K562 (cell line): Measurements from ENCODE around the gene STT3A. TPM values are rescaled to one million over a fixed set of nuclear protein-coding genes. Genes with fewer than 3 reads are reported as not detected.
A peak's percentile ranks its signal among the peaks of the same experiment; 100 is the strongest.

Source experiments
- CREBBP ChIP-seq: IDR thresholded peaks from one replicate; pipeline ENCODE4 v1.6.1; 2012; ENCODE audit warnings: low read depth, mild to moderate bottlenecking, control low read depth, inconsistent platforms, low read length
- GATA2 ChIP-seq: sonication (generic); formaldehyde crosslinking; IDR thresholded peaks from 2 replicates; pipeline ENCODE4 v1.4.0; 2020; ENCODE audit warnings: mild to moderate bottlenecking, missing genetic modification reagents
- HDAC1 ChIP-seq, 2 experiments: fragments of 450-650 bp; IDR thresholded peaks; 2 replicates each; pipeline ENCODE4 v1.6.1; 2016 to 2017; ENCODE audit warnings: inconsistent platforms in 1 of 2, mild to moderate bottlenecking in 1 of 2, moderate library complexity in 1 of 2
- HMG20B ChIP-seq: fragments of 250-450 bp; sonication (Bioruptor Pico); IDR thresholded peaks from 2 replicates; pipeline ENCODE4 v1.5.0; 2021; ENCODE audit warnings: mild to moderate bottlenecking
- HMGN3 ChIP-seq: IDR thresholded peaks from 2 replicates; pipeline ENCODE4 v1.6.1; 2011; ENCODE audit warnings: borderline replicate concordance, low read depth, mild to moderate bottlenecking, mixed read lengths, low read length; ENCODE audit not compliant: insufficient read length; ENCODE audit errors: extremely low read depth
- IRF2 ChIP-seq: sonication (generic); formaldehyde crosslinking; IDR thresholded peaks from 2 replicates; pipeline ENCODE4 v1.8.1; 2022; ENCODE audit warnings: mild to moderate bottlenecking, missing genetic modification reagents
- MBD2 ChIP-seq: sonication (generic); IDR thresholded peaks from 2 replicates; pipeline ENCODE4 v1.6.1; 2016; ENCODE audit warnings: low read depth, borderline replicate concordance
- SUPT5H ChIP-seq: fragments of 450-650 bp; IDR thresholded peaks from 2 replicates; pipeline ENCODE4 v1.6.1; 2016
- TCF7 ChIP-seq: sonication (generic); IDR thresholded peaks from 2 replicates; pipeline ENCODE4 v1.6.1; 2016; ENCODE audit warnings: antibody characterized with exemption, borderline replicate concordance
- U2AF1 ChIP-seq: fragments of 200-400 bp; formaldehyde crosslinking; optimal IDR thresholded peaks from 2 replicates; pipeline ENCODE3; 2017; ENCODE audit warnings: mild to moderate bottlenecking, low read depth, low read length, moderate library complexity
- ZEB2 ChIP-seq: fragments of 450-650 bp; IDR thresholded peaks from 2 replicates; pipeline ENCODE4 v1.6.1; 2016
- ZNF274 ChIP-seq: IDR thresholded peaks from 2 replicates; pipeline ENCODE4 v1.6.1; 2011; ENCODE audit warnings: low read depth, mild to moderate bottlenecking, low read length, moderate library complexity, borderline replicate concordance
- ZNF311 ChIP-seq: fragments of 250-450 bp; sonication (Bioruptor Pico); IDR thresholded peaks from 2 replicates; pipeline ENCODE4 v1.4.0; 2020; ENCODE audit warnings: mild to moderate bottlenecking, moderate library complexity
- polyA plus RNA-seq, 8 experiments: library from polyadenylated mRNA; depleted of rRNA in 4 of 8; stranded (reverse) in 5 of 8; unstranded in 3 of 8; fragments of >200 nt; fragmentation: Nextera tagmentation in 2 of 8; fragmentation: Illumina TruSeq in 1 of 8; extraction: Ambion mirVana in 2 of 8; extraction: Trizol in 1 of 8; gene quantifications; 2 replicates each; pipeline versions ENCODE4 v1.2.1 to v1.2.3, GENCODE V29; 2011 to 2014; ENCODE audit warnings: inconsistent platforms in 1 of 8, missing spikeins in 1 of 8
- total RNA-seq, 7 experiments: library from RNA; depleted of rRNA in 6 of 7; stranded (reverse); fragments of >200 nt in 6 of 7; fragmentation: Illumina TruSeq in 2 of 7; extraction: Trizol in 2 of 7; gene quantifications; 2 replicates each; pipeline versions ENCODE4 v1.2.1 to v1.2.3, GENCODE V29; 2011 to 2021; ENCODE audit warnings: low replicate concordance in 1 of 7
- TF ChIP-seq, protein P1 (sequence below): sonication (generic); formaldehyde crosslinking; IDR thresholded peaks from 2 replicates; pipeline ENCODE4 v1.8.1; 2023; ENCODE audit warnings: mild to moderate bottlenecking, missing genetic modification reagents, moderate library complexity
- TF ChIP-seq, protein P2 (sequence below), 2 experiments: fragments of 450-650 bp; IDR thresholded peaks; 2 replicates each; pipeline ENCODE4 v1.6.1; 2018; ENCODE audit warnings: mild to moderate bottlenecking in 2 of 2, low read depth in 1 of 2; ENCODE audit not compliant: partially characterized antibody in 2 of 2
- TF ChIP-seq, protein P3 (sequence below): sonication (generic); formaldehyde crosslinking; IDR thresholded peaks from 2 replicates; pipeline ENCODE4 v1.9.0; 2022; ENCODE audit warnings: mild to moderate bottlenecking, missing genetic modification reagents
- TF ChIP-seq, protein P4 (sequence below): fragments of 450-650 bp; formaldehyde crosslinking; conservative IDR thresholded peaks from 2 replicates; pipeline ENCODE4 v1.4.0; 2022; ENCODE audit warnings: mild to moderate bottlenecking, missing genetic modification characterization

Gene STT3A
- total and polyA plus RNA-seq, 9 of the 15 experiments (the other 6 are each of a cell fraction or from before 2014, with no cell fraction given) = 70.7 to 330 (median 192) TPM

DNA sequence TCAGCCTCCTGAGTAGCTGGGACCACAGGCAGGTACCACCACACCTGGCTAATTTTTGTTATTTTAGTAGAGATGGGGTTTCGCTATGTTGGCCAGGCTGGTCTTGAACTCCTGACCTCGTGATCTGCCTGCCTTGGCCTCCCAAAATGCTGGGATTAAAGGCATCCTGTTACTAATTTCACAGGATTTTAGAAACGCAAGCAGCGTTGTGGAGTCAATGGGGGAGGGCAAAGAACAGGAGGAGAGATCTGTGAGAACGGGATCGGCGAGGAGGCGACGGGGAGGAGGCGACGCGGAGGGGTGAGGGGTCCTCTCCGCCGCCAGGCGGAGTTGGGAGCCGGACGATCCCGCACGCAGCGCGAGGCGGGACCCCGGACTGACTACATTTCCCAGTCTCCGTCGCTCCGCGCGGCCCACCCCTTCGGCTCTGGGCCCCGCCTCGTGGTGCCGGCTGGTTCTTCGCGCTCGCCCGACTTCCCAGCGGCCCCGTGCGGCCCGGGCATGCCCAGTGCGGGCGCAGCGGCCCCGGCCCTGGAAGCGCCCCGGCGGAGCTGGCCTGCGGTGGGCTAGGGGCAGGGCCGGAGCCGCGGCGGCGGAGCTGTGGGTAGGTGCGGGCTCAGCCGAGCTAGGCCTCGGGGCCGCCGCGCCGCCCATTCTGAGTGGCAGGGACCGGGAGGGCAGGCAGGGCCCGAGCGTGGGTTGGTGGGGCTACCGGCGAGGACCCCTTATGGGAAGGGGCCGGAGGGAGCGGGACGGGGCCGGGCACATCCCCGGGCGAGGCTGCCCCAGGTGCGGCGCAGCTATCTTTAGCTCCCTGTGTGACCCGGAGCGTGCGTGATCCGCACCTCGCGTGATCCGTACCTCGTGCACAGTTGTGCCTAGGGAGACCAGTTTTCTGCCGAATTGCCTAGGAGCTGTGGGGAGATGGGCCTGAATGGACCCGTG is 23.4 kb upstream of the STT3A start, which contains the start of gene EI24 (continued):
- TF ChIP-seq, protein P1, sequence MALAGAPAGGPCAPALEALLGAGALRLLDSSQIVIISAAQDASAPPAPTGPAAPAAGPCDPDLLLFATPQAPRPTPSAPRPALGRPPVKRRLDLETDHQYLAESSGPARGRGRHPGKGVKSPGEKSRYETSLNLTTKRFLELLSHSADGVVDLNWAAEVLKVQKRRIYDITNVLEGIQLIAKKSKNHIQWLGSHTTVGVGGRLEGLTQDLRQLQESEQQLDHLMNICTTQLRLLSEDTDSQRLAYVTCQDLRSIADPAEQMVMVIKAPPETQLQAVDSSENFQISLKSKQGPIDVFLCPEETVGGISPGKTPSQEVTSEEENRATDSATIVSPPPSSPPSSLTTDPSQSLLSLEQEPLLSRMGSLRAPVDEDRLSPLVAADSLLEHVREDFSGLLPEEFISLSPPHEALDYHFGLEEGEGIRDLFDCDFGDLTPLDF (CRISPR knock-in tag) = peak; percentile 68; the same call in 1 of the 2 replicates
- TF ChIP-seq, protein P2, sequence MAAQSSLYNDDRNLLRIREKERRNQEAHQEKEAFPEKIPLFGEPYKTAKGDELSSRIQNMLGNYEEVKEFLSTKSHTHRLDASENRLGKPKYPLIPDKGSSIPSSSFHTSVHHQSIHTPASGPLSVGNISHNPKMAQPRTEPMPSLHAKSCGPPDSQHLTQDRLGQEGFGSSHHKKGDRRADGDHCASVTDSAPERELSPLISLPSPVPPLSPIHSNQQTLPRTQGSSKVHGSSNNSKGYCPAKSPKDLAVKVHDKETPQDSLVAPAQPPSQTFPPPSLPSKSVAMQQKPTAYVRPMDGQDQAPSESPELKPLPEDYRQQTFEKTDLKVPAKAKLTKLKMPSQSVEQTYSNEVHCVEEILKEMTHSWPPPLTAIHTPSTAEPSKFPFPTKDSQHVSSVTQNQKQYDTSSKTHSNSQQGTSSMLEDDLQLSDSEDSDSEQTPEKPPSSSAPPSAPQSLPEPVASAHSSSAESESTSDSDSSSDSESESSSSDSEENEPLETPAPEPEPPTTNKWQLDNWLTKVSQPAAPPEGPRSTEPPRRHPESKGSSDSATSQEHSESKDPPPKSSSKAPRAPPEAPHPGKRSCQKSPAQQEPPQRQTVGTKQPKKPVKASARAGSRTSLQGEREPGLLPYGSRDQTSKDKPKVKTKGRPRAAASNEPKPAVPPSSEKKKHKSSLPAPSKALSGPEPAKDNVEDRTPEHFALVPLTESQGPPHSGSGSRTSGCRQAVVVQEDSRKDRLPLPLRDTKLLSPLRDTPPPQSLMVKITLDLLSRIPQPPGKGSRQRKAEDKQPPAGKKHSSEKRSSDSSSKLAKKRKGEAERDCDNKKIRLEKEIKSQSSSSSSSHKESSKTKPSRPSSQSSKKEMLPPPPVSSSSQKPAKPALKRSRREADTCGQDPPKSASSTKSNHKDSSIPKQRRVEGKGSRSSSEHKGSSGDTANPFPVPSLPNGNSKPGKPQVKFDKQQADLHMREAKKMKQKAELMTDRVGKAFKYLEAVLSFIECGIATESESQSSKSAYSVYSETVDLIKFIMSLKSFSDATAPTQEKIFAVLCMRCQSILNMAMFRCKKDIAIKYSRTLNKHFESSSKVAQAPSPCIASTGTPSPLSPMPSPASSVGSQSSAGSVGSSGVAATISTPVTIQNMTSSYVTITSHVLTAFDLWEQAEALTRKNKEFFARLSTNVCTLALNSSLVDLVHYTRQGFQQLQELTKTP (IDR thresholded peaks at IDR 0.05; ENCODE audit: low read depth in 1 of 2, partially characterized antibody in 2 of 2) = peak in 1 of 2 experiments; percentile 82
- TF ChIP-seq IRF2 (CRISPR knock-in tag) (no peak), ZNF311 (CRISPR knock-in tag) (no peak), U2AF1 (peak; percentile 71), HDAC1 (IDR thresholded peaks at IDR 0.05) (peak in 1 of 2 experiments; percentile 47; a peak in 2 of 4 replicates), ZEB2 (peak; percentile 35; the same call in 1 of the 2 replicates), MBD2 (peak; percentile 44; the same call in 1 of the 2 replicates), CREBBP (no peak), TCF7 (0 out of 2 replicates have a peak, but pooled peaks have one; percentile 28), GATA2 (CRISPR knock-in tag) (no peak), SUPT5H (peak; percentile 58), ZNF274 (no peak), HMG20B (CRISPR knock-in tag) (no peak), HMGN3 (peak; percentile 88)
- TF ChIP-seq, protein P3, sequence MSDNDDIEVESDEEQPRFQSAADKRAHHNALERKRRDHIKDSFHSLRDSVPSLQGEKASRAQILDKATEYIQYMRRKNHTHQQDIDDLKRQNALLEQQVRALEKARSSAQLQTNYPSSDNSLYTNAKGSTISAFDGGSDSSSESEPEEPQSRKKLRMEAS (CRISPR knock-in tag) = peak; percentile 87
- TF ChIP-seq, protein P4, sequence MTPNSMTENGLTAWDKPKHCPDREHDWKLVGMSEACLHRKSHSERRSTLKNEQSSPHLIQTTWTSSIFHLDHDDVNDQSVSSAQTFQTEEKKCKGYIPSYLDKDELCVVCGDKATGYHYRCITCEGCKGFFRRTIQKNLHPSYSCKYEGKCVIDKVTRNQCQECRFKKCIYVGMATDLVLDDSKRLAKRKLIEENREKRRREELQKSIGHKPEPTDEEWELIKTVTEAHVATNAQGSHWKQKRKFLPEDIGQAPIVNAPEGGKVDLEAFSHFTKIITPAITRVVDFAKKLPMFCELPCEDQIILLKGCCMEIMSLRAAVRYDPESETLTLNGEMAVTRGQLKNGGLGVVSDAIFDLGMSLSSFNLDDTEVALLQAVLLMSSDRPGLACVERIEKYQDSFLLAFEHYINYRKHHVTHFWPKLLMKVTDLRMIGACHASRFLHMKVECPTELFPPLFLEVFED = 0 out of 2 replicates have a peak, but pooled peaks have one; percentile 59
